ACC112 (cell line): Measurements from ENCODE around the gene GALNT11.

Experiments used
- H2AFZ ChIP-seq: fragments of 200-600 bp; sonication (generic); one replicate; pipeline ENCODE4 v1.6.0; 2017; ENCODE audit warnings: antibody characterized with exemption, low read length; ENCODE audit not compliant: unreplicated experiment
- H3K27ac ChIP-seq: fragments of 200-600 bp; sonication (generic); 2 replicates; pipeline ENCODE4 v1.5.1; 2014; ENCODE audit warnings: low read depth, mild to moderate bottlenecking, antibody characterized with exemption, low read length, moderate library complexity
- H3K27me3 ChIP-seq: fragments of 200-600 bp; sonication (generic); 2 replicates; pipeline ENCODE4 v1.6.1; 2014; ENCODE audit warnings: mild to moderate bottlenecking, antibody characterized with exemption, low read length, moderate library complexity, mixed read lengths; ENCODE audit not compliant: insufficient read depth
- H3K36me3 ChIP-seq: fragments of 200-600 bp; sonication (generic); 2 replicates; pipeline ENCODE4 v1.6.1; 2016; ENCODE audit warnings: mild to moderate bottlenecking, antibody characterized with exemption, low read length, moderate library complexity, mixed read lengths; ENCODE audit not compliant: insufficient read depth
- H3K4me1 ChIP-seq: fragments of 200-600 bp; sonication (generic); one replicate; pipeline ENCODE4 v1.6.1; 2016; ENCODE audit warnings: low read length, mixed read lengths; ENCODE audit not compliant: insufficient read depth, unreplicated experiment, control insufficient read depth
- H3K4me3 ChIP-seq: fragments of 200-600 bp; sonication (generic); 2 replicates; pipeline ENCODE4 v1.5.1; 2014; ENCODE audit warnings: mild to moderate bottlenecking, low read depth, low read length
- H3K79me2 ChIP-seq: fragments of 200-600 bp; sonication (generic); one replicate; pipeline ENCODE4 v1.6.0; 2016; ENCODE audit warnings: low read length; ENCODE audit not compliant: control insufficient read depth, unreplicated experiment, insufficient read depth

GALNT11 gene

GRCh38 chr7:152112829-152113228 is 87.4 kb downstream of the GALNT11 start:
- H3K27ac ChIP-seq = no peak overlapping the region
- H3K36me3 ChIP-seq = peaks cover 18% of the 10 kb centered on the region; the same call in 1 of the 2 replicates
- H3K27me3 ChIP-seq = no peaks in the 10 kb centered on the region
- H2AFZ ChIP-seq = no peak overlapping the region
- no peaks in the 10 kb centered on the region for H3K4me1 ChIP-seq
- no peak overlapping the region for H3K4me3 ChIP-seq
- H3K79me2 ChIP-seq = no peaks in the 10 kb centered on the region

- no peaks in the 10 kb centered on the region for H3K27me3 ChIP-seq
- peaks cover 38% of the 10 kb centered on the region for H3K36me3 ChIP-seq
- no peak overlapping the region for H2AFZ ChIP-seq
- no peak overlapping the region for H3K27ac ChIP-seq
- H3K79me2 ChIP-seq = no peaks in the 10 kb centered on the region
- no peak overlapping the region for H3K4me3 ChIP-seq
- peaks cover 4% of the 10 kb centered on the region for H3K4me1 ChIP-seq
Observed at GRCh38 chr7:152115021-152115718, 89.7 kb downstream of the GALNT11 start.

- peaks cover 57% of the 10 kb centered on the region for H3K36me3 ChIP-seq
- no peaks in the 10 kb centered on the region for H3K27me3 ChIP-seq
- H3K4me1 ChIP-seq = peaks cover 5% of the 10 kb centered on the region
- no peaks in the 10 kb centered on the region for H3K79me2 ChIP-seq
- H3K27ac ChIP-seq = no peak overlapping the region
- no peak overlapping the region for H3K4me3 ChIP-seq
- no peak overlapping the region for H2AFZ ChIP-seq
Observed at GRCh38 chr7:152117356-152117755, 91.9 kb downstream of the GALNT11 start.

GRCh38 chr7:152120210-152120609 is 94.7 kb downstream of the GALNT11 start:
- peaks cover 5% of the 10 kb centered on the region for H3K4me1 ChIP-seq
- H3K27me3 ChIP-seq = no peaks in the 10 kb centered on the region
- H2AFZ ChIP-seq = no peak overlapping the region
- H3K27ac ChIP-seq = no peak overlapping the region
- H3K36me3 ChIP-seq = peaks cover 74% of the 10 kb centered on the region
- H3K79me2 ChIP-seq = no peaks in the 10 kb centered on the region
- no peak overlapping the region for H3K4me3 ChIP-seq

GRCh38 chr7:152120776-152121175 is 95.3 kb downstream of the GALNT11 start:
- Histone ChIP-seq H3K4me1 (peaks cover 5% of the 10 kb centered on the region), H3K36me3 (peaks cover 76% of the 10 kb centered on the region), H2AFZ (no peak overlapping the region), H3K79me2 (no peaks in the 10 kb centered on the region), H3K27me3 (no peaks in the 10 kb centered on the region), H3K27ac (no peak overlapping the region), H3K4me3 (no peak overlapping the region)

- no peaks in the 10 kb centered on the region for H3K27me3 ChIP-seq
- H3K4me3 ChIP-seq = no peak overlapping the region
- H3K36me3 ChIP-seq = peaks cover 80% of the 10 kb centered on the region
- H3K27ac ChIP-seq = no peak overlapping the region
- peaks cover 5% of the 10 kb centered on the region for H3K4me1 ChIP-seq
- H2AFZ ChIP-seq = no peak overlapping the region
- no peaks in the 10 kb centered on the region for H3K79me2 ChIP-seq
Observed at GRCh38 chr7:152121432-152121831, 96.0 kb downstream of the GALNT11 start.

- Histone ChIP-seq H2AFZ (no peak overlapping the region), H3K36me3 (peaks cover 84% of the 10 kb centered on the region), H3K27ac (no peak overlapping the region), H3K4me1 (peaks cover 5% of the 10 kb centered on the region), H3K4me3 (no peak overlapping the region), H3K79me2 (no peaks in the 10 kb centered on the region), H3K27me3 (no peaks in the 10 kb centered on the region)
Observed at GRCh38 chr7:152122540-152122939, 97.1 kb downstream of the GALNT11 start.

GRCh38 chr7:152126741-152127140 is 101.3 kb downstream of the GALNT11 start:
- no peaks in the 10 kb centered on the region for H3K79me2 ChIP-seq
- no peaks in the 10 kb centered on the region for H3K27me3 ChIP-seq
- H3K36me3 ChIP-seq = peaks cover 66% of the 10 kb centered on the region
- no peak overlapping the region for H2AFZ ChIP-seq
- no peak overlapping the region for H3K27ac ChIP-seq
- H3K4me3 ChIP-seq = no peak overlapping the region
- H3K4me1 ChIP-seq = no peaks in the 10 kb centered on the region

GRCh38 chr7:152127229-152127628 is 101.8 kb downstream of the GALNT11 start:
- H3K4me3 ChIP-seq = no peak overlapping the region
- H3K36me3 ChIP-seq = peaks cover 65% of the 10 kb centered on the region
- no peaks in the 10 kb centered on the region for H3K79me2 ChIP-seq
- H3K4me1 ChIP-seq = no peaks in the 10 kb centered on the region
- no peaks in the 10 kb centered on the region for H3K27me3 ChIP-seq
- no peak overlapping the region for H2AFZ ChIP-seq
- no peak overlapping the region for H3K27ac ChIP-seq

- H3K4me1 ChIP-seq = no peaks in the 10 kb centered on the region
- H3K27me3 ChIP-seq = no peaks in the 10 kb centered on the region
- H3K79me2 ChIP-seq = no peaks in the 10 kb centered on the region
- no peak overlapping the region for H2AFZ ChIP-seq
- no peak overlapping the region for H3K27ac ChIP-seq
- H3K4me3 ChIP-seq = no peak overlapping the region
- peaks cover 59% of the 10 kb centered on the region for H3K36me3 ChIP-seq
Observed at GRCh38 chr7:152128252-152128651, 102.8 kb downstream of the GALNT11 start.

- H3K4me1 ChIP-seq = no peaks in the 10 kb centered on the region
- no peaks in the 10 kb centered on the region for H3K27me3 ChIP-seq
- H2AFZ ChIP-seq = no peak overlapping the region
- H3K36me3 ChIP-seq = peaks cover 52% of the 10 kb centered on the region
- no peaks in the 10 kb centered on the region for H3K79me2 ChIP-seq
- no peak overlapping the region for H3K4me3 ChIP-seq
- H3K27ac ChIP-seq = no peak overlapping the region
Observed at GRCh38 chr7:152128741-152129461, 103.4 kb downstream of the GALNT11 start.
